Fibroblast of mammary gland (primary cell): Measurements from ENCODE around the gene ZNF618.
A peak's percentile ranks its signal among the peaks of the same experiment; 100 is the strongest.

Experiments used
- DNase-seq: peaks from one replicate; pipeline ENCODE4 v3.0.0-alpha.2; 2010; ENCODE audit warnings: low read depth
- H3K4me3 ChIP-seq: 2 replicates; pipeline ENCODE4 v1.5.1; 2011; ENCODE audit warnings: low read depth, mild to moderate bottlenecking, low read length, moderate library complexity; ENCODE audit not compliant: control insufficient read depth
- TF ChIP-seq, protein P1 (sequence below): conservative IDR thresholded peaks from 2 replicates; pipeline ENCODE4 v1.5.1; 2011; ENCODE audit warnings: low read depth, low read length, inconsistent platforms; ENCODE audit not compliant: control insufficient read depth, insufficient read depth

ZNF618 gene

DNA sequence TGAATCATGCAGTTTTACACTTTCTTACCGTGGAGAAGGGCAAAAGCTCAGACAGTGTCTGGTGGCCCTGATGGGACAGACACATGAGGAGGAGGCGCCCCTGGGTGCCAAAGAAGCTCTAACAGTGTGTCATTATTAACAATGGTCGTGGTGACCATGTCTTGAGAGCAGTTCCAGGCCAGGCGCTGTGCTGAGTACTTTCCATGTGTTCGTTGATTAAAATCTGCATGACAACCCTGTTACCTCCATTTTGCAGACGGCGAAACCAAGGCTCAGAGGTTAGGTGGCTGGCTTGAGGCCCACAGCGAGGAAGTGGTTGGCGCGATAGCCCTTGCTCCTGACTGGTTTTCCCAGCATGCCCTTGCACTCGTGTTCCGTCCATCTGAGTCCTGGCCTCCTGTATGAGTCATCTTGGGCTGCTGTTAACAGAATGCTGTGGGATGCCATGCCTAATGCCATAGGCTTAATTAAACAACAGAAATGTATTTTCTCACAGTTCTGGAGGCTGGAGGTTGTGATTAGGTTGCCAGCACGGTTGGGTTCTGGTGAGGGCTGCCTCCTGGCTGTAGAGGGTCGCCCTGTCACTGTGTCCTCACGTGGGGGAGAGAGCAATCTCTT lies 110.0 kb downstream of the ZNF618 start:
- TF ChIP-seq, protein P1, sequence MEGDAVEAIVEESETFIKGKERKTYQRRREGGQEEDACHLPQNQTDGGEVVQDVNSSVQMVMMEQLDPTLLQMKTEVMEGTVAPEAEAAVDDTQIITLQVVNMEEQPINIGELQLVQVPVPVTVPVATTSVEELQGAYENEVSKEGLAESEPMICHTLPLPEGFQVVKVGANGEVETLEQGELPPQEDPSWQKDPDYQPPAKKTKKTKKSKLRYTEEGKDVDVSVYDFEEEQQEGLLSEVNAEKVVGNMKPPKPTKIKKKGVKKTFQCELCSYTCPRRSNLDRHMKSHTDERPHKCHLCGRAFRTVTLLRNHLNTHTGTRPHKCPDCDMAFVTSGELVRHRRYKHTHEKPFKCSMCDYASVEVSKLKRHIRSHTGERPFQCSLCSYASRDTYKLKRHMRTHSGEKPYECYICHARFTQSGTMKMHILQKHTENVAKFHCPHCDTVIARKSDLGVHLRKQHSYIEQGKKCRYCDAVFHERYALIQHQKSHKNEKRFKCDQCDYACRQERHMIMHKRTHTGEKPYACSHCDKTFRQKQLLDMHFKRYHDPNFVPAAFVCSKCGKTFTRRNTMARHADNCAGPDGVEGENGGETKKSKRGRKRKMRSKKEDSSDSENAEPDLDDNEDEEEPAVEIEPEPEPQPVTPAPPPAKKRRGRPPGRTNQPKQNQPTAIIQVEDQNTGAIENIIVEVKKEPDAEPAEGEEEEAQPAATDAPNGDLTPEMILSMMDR, result no peak
- no peak overlapping the region for H3K4me3 ChIP-seq
- DNase-seq, result peak; percentile 25

DNA sequence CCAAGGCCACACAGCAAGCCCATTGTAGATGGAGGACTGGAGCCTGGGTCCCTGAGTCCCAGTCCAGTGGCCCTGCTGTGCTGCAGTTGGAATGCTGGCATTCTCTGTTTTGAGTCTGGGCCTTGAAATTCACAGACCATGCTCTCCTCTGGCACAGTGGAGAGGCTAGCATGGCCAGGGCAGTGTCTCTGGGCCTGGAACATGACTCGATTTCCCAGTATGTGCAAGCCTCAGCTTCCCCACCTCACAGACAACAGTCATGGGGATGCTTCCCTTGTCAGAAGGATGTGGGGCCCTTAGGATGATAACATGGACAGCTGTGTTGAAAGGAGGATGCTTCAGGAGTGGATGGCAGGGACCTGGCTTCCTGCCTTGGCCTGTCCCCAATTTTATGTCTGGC lies 110.8 kb downstream of the ZNF618 start:
- H3K4me3 ChIP-seq, result no peak overlapping the region
- TF ChIP-seq, protein P1, result no peak
- DNase-seq, result no peak

DNA sequence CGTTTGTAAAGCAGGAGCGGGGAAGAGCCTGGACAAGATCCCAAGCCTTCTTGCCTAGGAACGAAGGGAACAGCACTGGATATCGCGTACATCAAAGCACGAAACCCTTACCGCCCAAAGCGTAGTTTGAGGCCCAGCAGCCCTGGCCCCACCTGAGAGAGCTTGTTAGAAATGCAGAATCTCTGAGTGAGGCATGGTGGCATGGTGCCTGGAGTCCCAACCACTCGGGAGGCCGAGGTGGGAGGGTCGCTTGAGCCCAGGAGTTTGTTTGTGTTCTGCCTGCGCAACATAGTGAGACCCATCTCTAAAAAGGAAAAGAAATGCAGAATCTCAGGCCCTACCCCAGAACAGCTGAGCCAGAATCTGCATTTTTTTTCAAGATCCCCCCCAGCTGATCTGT lies 111.4 kb downstream of the ZNF618 start:
- DNase-seq, result no peak
- H3K4me3 ChIP-seq, result no peak overlapping the region
- TF ChIP-seq, protein P1, result no peak

DNA sequence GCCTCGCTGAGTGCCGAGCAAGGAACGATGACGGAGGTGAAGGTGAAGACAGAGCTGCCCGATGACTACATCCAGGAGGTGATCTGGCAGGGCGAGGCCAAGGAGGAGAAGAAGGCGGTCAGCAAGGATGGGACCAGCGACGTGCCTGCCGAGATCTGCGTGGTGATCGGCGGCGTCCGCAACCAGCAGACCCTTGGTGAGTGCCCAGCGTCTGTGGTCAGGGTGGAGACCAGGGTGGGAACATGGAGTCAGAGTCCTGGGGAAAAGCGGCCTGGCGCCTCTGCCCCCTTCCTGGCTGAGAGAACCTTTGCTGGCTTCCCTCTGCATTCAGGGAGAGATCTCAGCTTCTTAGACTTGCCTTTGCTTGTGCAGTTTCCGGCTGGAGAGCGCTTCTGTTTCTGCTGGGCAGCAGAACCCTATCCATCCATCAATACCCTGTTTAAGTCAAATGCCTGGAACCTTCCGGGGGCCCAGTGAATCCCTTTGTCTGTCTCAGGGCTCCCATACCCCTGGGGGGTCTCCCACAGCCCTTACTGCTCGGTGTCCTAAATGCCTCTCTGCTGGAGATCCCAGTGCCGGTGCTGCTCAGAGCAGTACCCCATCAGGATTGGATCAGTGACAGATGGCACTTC lies 112.4 kb downstream of the ZNF618 start:
- no peak overlapping the region for H3K4me3 ChIP-seq
- DNase-seq, result no peak
- TF ChIP-seq, protein P1, result no peak

DNA sequence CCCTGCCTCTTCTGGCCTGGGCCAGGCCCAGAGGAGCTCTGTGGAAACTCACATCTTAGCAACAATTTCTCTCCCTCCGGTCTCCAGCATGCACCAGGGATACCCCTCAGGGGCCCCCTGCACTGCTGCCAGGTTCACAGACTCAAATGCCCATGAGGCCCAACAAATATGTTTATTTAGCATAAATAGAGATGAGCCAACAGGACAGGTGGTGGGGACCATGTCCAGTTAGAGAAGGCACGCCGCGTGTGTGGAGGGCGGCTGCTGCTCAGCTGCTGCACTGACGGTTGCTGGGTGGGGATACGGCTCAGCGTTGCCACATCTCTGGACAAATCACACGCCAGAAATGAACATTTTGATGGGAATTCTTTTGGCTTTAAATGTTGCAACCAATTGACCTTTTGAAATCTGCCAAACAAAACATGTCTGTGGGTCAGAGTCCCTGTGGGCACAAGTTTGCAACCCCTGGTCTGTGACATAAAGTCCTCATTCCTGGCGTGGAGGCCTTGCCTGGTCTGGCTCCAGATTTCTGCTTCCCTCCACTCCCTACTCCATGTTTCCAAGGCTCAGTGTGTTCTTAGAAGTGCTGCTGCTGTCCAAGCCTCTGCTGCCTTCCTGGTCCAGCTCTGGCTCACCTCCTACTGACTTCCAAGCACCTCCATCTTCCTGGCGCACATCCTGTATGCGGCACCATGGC lies 113.1 kb downstream of the ZNF618 start:
- peak; percentile 48 for DNase-seq
- no peak overlapping the region for H3K4me3 ChIP-seq
- TF ChIP-seq, protein P1, result no peak

DNA sequence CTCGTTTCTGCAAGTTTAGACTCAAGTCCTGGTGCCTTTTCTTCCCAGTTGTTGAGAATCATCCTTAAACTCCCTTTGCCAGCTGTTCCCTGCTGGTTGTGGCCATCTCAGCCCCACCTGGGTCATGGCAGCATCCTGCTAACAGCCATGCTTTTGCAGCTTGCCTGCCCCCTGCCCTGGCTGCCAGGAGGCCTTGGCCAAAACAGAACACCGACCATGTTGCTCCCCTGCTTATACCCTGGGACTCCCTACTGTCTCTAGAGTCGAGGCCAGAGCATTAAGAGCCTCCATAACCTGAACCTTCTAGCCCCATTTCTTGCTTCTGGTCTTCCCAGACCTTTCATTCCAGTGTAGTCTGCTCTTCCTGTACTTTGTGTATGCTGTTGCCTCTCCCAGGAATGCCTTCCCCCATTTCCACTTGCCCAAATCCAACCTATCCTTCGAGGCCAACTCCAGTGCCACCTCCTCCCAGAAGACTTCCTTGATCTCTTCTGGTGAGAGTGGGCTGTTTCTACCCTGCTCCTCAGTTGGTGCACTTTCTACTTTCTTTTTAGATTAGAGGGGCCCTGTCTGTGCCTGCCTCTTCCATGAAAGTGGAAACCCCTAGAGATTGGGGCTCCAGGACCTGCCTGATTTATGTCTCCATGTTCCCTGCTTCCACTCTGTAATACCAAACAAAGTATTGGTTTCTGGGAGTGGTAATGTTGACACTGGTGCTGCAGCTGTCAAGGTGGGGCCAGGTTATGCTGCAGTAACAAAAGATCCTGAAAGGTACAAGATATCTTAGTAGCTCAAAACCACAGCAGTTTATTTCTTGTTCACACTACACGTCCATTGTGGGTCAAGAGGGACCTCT lies 113.8 kb downstream of the ZNF618 start:
- DNase-seq, result no peak

More for the DNA sequence above, 113.8 kb downstream of the ZNF618 start:
- TF ChIP-seq, protein P1, result no peak
- H3K4me3 ChIP-seq, result no peak overlapping the region
